ENCODE results near the gene ITGA6.
A peak's percentile ranks its signal among the peaks of the same experiment; 100 is the strongest.

Gene ITGA6

DNA sequence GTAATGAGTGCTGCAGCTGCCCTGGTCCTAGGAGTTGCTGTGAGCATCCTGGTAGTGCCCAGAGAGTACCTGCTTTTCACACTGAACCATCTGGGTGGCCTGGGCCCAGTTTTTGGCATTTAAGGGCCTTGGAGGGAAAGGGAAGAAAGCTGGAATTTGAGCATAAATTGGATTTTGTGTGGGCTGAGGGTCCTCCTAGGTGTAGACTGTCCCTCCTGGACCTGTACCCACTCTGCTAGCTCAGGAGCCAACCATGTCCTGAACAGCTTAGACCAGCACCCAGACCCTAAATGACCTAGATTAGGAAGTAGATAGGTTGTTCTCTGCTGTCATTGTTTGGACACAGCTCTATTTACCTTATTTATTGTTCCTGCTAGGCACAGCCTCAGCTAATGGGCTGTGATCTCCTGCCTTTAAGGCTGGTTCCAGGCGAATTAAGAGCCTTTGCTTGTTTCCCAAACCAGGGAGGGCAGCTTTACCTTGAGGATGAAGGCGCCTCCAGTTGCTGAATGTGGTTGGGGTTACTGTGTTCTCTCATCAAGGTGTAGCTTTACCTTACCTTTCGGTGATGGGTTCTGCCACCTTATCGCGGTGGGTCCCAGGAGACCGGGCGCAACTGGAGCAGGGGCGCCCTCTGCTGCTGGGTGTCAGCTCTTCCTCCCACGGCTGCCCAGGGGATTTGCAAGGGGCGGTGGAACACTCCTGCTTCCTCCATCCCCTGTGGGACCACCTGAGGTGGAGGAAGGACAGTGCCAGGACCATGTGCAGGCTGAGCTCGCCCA is 34.4 kb downstream of the ITGA6 start:
- peak overlapping the region in 1 of 2 experiments; percentile 15 for H3K18ac ChIP-seq (ENCODE audit: low read depth in 1 of 2, low read length in 2 of 2)
- no peak overlapping the region for H3K9ac ChIP-seq (ENCODE audit: low read length)
- H2AFZ ChIP-seq (ENCODE audit: low read depth, low read length) = no peak overlapping the region
- H3K27ac ChIP-seq (ENCODE audit: low read length, poor library complexity, severe bottlenecking) = no peak overlapping the region
- H2AK5ac ChIP-seq (ENCODE audit: low read length, severe bottlenecking) = no peak overlapping the region
- peak overlapping the region; percentile 22 to 74 for H2BK12ac ChIP-seq (ENCODE audit: low read length in 2 of 2)
- 15% methylated on average over 11 of the region's 11 CpGs for WGBS
- H2BK15ac ChIP-seq (ENCODE audit: low read depth, poor library complexity, severe bottlenecking) = no peak overlapping the region
- peaks cover 33% of the 10 kb centered on the region for H3K79me1 ChIP-seq (replicated peaks; ENCODE audit: low read length, poor library complexity, severe bottlenecking)
- no peak overlapping the region for H3K4me2 ChIP-seq (ENCODE audit: low read length, poor library complexity, severe bottlenecking)
- H3K4ac ChIP-seq (ENCODE audit: low read depth in 1 of 2, low read length in 2 of 2) = no peak overlapping the region
- peak; percentile 52 for DNase-seq
- no peaks in the 10 kb centered on the region for H3K36me3 ChIP-seq (ENCODE audit: control insufficient read depth in 1 of 2, insufficient read depth in 2 of 2, low read depth in 1 of 2, low read length in 2 of 2)
- H4K91ac ChIP-seq (ENCODE audit: low read length) = no peak overlapping the region
- no peak overlapping the region for H2BK120ac ChIP-seq (ENCODE audit: low read depth, low read length)
- no peaks in the 10 kb centered on the region for H3K9me3 ChIP-seq (ENCODE audit: control insufficient read depth, low read length)
- H3K14ac ChIP-seq (ENCODE audit: low read length in 2 of 2) = peak overlapping the region in 1 of 2 experiments; percentile 9
- no peak overlapping the region for H3K4me3 ChIP-seq (ENCODE audit: insufficient read depth in 1 of 2, low read depth in 1 of 2, low read length in 2 of 2)
- peaks cover 0 to 47% of the 10 kb centered on the region in 2 experiments for H3K27me3 ChIP-seq (ENCODE audit: control insufficient read depth in 1 of 2, insufficient read depth in 1 of 2, low read length in 2 of 2)
- peak overlapping the region; percentile 22 for H4K8ac ChIP-seq (ENCODE audit: low read length)
- peaks cover 2% of the 10 kb centered on the region for H3K4me1 ChIP-seq (ENCODE audit: control insufficient read depth, insufficient read depth, low read depth, low read length)
- H3K23ac ChIP-seq (ENCODE audit: low read length in 2 of 2) = no peak overlapping the region
- no peak overlapping the region for H2BK5ac ChIP-seq (ENCODE audit: low read depth, low read length, poor library complexity, severe bottlenecking)

DNA sequence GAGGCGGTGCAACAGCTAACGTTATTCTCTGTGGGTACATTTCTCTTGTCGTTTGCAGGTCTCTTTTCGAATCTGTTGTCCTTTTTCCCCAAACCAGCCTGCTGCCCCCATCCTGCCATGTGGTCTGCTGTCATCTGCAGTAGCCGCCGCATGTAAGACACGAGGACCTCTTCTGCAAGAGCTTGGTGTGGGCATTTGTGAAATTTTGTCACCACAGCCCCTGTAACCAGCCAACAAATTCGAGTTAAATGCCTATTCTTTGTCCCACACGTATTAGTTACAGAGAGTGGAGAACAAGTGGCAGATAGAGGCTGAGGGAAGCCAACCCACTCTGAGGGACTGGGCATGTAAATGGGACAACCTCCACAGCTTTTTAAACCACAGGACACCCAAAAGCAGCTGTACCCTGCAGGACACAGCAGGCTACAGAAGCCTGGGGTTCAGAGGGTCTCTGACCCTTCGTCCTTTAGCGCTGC is 35.0 kb downstream of the ITGA6 start:
- H4K8ac ChIP-seq (ENCODE audit: low read length) = peak overlapping the region; percentile 22
- H3K9me3 ChIP-seq (ENCODE audit: control insufficient read depth, low read length) = no peaks in the 10 kb centered on the region
- no peak for DNase-seq
- no peak overlapping the region for H3K4me3 ChIP-seq (ENCODE audit: insufficient read depth in 1 of 2, low read depth in 1 of 2, low read length in 2 of 2)
- H2AFZ ChIP-seq (ENCODE audit: low read depth, low read length) = no peak overlapping the region
- no peak overlapping the region for H2BK15ac ChIP-seq (ENCODE audit: low read depth, poor library complexity, severe bottlenecking)
- no peak overlapping the region for H3K23ac ChIP-seq (ENCODE audit: low read length in 2 of 2)
- H3K14ac ChIP-seq (ENCODE audit: low read length in 2 of 2) = peak overlapping the region in 1 of 2 experiments; percentile 69
- peaks cover 0 to 47% of the 10 kb centered on the region in 2 experiments for H3K27me3 ChIP-seq (ENCODE audit: control insufficient read depth in 1 of 2, insufficient read depth in 1 of 2, low read length in 2 of 2)
- peak overlapping the region; percentile 4 for H4K91ac ChIP-seq (ENCODE audit: low read length)
- H2BK12ac ChIP-seq (ENCODE audit: low read length in 2 of 2) = peak overlapping the region in 1 of 2 experiments; percentile 22
- H3K4me2 ChIP-seq (ENCODE audit: low read length, poor library complexity, severe bottlenecking) = no peak overlapping the region
- no peaks in the 10 kb centered on the region for H3K36me3 ChIP-seq (ENCODE audit: control insufficient read depth in 1 of 2, insufficient read depth in 2 of 2, low read depth in 1 of 2, low read length in 2 of 2)
- H3K79me1 ChIP-seq (replicated peaks; ENCODE audit: low read length, poor library complexity, severe bottlenecking) = peaks cover 33% of the 10 kb centered on the region
- no peak overlapping the region for H2AK5ac ChIP-seq (ENCODE audit: low read length, severe bottlenecking)
- no peak overlapping the region for H3K27ac ChIP-seq (ENCODE audit: low read length, poor library complexity, severe bottlenecking)
- H2BK120ac ChIP-seq (ENCODE audit: low read depth, low read length) = no peak overlapping the region
- H3K4ac ChIP-seq (ENCODE audit: low read depth in 1 of 2, low read length in 2 of 2) = no peak overlapping the region
- no peak overlapping the region for H2BK5ac ChIP-seq (ENCODE audit: low read depth, low read length, poor library complexity, severe bottlenecking)
- peaks cover 2% of the 10 kb centered on the region for H3K4me1 ChIP-seq (ENCODE audit: control insufficient read depth, insufficient read depth, low read depth, low read length)
- no peak overlapping the region for H3K9ac ChIP-seq (ENCODE audit: low read length)
- WGBS = 78% methylated on average over 7 of the region's 11 CpGs
- no peak overlapping the region for H3K18ac ChIP-seq (ENCODE audit: low read depth in 1 of 2, low read length in 2 of 2)

DNA sequence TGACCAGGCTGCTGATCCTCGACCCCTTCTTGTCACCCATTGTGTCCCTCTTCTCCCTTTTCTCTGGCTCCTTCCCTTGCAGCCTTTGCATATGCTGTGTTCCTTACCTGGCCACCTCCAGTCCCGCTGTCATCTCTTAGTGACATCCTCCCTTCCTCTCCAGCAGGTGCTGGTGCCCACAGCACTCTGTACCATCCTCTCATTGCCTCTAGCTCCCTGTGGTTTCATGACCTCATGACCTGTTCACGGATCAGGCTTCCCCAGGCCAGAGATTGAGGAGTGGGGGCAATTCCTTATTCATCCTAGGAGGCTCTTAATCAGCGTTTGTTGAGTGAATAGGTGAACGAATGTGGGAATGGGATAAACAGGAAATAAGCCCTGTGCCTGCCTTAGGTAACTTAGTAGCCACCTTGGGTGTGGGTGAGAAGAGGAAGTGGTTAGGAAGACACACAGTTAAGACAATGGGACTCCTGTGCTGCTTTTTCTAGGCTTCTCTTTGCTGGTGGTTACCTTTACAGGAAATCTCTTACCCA is 35.5 kb downstream of the ITGA6 start:
- 81% methylated on average over 5 of the region's 5 CpGs for WGBS
- Histone ChIP-seq H3K9me3 (ENCODE audit: control insufficient read depth, low read length) (no peaks in the 10 kb centered on the region), H3K79me1 (replicated peaks; ENCODE audit: low read length, poor library complexity, severe bottlenecking) (peaks cover 30% of the 10 kb centered on the region), H3K9ac (ENCODE audit: low read length) (no peak overlapping the region), H3K4ac (ENCODE audit: low read depth in 1 of 2, low read length in 2 of 2) (no peak overlapping the region), H3K27ac (ENCODE audit: low read length, poor library complexity, severe bottlenecking) (no peak overlapping the region), H4K8ac (ENCODE audit: low read length) (no peak overlapping the region), H2AFZ (ENCODE audit: low read depth, low read length) (no peak overlapping the region), H3K23ac (ENCODE audit: low read length in 2 of 2) (no peak overlapping the region), H2BK12ac (ENCODE audit: low read length in 2 of 2) (no peak overlapping the region), H2BK15ac (ENCODE audit: low read depth, poor library complexity, severe bottlenecking) (no peak overlapping the region), H3K4me1 (ENCODE audit: control insufficient read depth, insufficient read depth, low read depth, low read length) (peaks cover 2% of the 10 kb centered on the region), H3K4me3 (ENCODE audit: insufficient read depth in 1 of 2, low read depth in 1 of 2, low read length in 2 of 2) (no peak overlapping the region), H2BK120ac (ENCODE audit: low read depth, low read length) (no peak overlapping the region), H3K4me2 (ENCODE audit: low read length, poor library complexity, severe bottlenecking) (no peak overlapping the region), H3K36me3 (ENCODE audit: control insufficient read depth in 1 of 2, insufficient read depth in 2 of 2, low read depth in 1 of 2, low read length in 2 of 2) (no peaks in the 10 kb centered on the region), H2BK5ac (ENCODE audit: low read depth, low read length, poor library complexity, severe bottlenecking) (no peak overlapping the region), H2AK5ac (ENCODE audit: low read length, severe bottlenecking) (no peak overlapping the region), H3K18ac (ENCODE audit: low read depth in 1 of 2, low read length in 2 of 2) (no peak overlapping the region), H3K27me3 (ENCODE audit: control insufficient read depth in 1 of 2, insufficient read depth in 1 of 2, low read length in 2 of 2) (peaks cover 0 to 47% of the 10 kb centered on the region in 2 experiments), H4K91ac (ENCODE audit: low read length) (peak overlapping the region; percentile 4), H3K14ac (ENCODE audit: low read length in 2 of 2) (peak overlapping the region in 1 of 2 experiments; percentile 69)
- no peak for DNase-seq

DNA sequence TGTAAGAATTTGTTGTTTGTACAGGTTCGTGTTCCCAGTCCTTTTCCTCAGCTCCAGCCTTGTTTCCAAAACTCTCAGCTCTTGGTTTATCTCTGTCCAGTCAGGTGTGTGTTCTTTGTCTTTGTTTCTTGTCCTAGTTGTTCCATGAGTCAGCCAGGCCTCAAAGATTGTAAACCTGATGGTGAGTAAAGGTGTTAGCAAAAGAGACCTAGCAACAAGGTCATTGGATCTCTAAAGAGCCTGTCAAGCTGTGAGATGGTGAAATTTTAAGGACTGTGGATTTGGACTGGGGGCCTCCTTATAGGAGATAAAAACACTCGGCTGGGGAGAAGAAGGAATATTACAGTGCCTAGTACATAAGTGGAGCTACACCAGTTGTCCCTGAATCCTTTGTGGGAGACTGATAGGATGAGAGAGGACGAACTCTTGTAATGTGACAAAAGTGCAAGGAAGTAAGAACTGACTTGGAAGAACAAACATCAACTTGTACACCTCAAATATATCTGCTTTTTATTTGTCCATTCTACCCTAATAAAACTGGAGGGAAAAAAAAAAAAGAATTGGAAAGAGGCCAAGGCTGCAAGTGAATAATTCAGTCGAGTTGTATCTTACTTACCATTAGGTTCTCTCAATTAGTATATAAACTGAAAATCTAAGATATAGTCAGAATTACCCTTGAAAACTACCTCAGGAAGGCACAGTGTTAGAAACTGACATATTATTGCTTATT is 37.2 kb downstream of the ITGA6 start:
- Histone ChIP-seq H3K18ac (ENCODE audit: low read depth in 1 of 2, low read length in 2 of 2) (no peak overlapping the region), H3K14ac (ENCODE audit: low read length in 2 of 2) (no peak overlapping the region), H3K23ac (ENCODE audit: low read length in 2 of 2) (no peak overlapping the region), H2BK12ac (ENCODE audit: low read length in 2 of 2) (no peak overlapping the region), H3K36me3 (ENCODE audit: control insufficient read depth in 1 of 2, insufficient read depth in 2 of 2, low read depth in 1 of 2, low read length in 2 of 2) (no peaks in the 10 kb centered on the region), H2BK15ac (ENCODE audit: low read depth, poor library complexity, severe bottlenecking) (no peak overlapping the region), H4K91ac (ENCODE audit: low read length) (no peak overlapping the region), H2BK5ac (ENCODE audit: low read depth, low read length, poor library complexity, severe bottlenecking) (no peak overlapping the region), H3K79me1 (replicated peaks; ENCODE audit: low read length, poor library complexity, severe bottlenecking) (peaks cover 25% of the 10 kb centered on the region), H3K4me2 (ENCODE audit: low read length, poor library complexity, severe bottlenecking) (no peak overlapping the region), H3K9me3 (ENCODE audit: control insufficient read depth, low read length) (no peaks in the 10 kb centered on the region), H4K8ac (ENCODE audit: low read length) (no peak overlapping the region), H3K27ac (ENCODE audit: low read length, poor library complexity, severe bottlenecking) (no peak overlapping the region), H3K27me3 (ENCODE audit: control insufficient read depth in 1 of 2, insufficient read depth in 1 of 2, low read length in 2 of 2) (peaks cover 0 to 38% of the 10 kb centered on the region in 2 experiments), H2BK120ac (ENCODE audit: low read depth, low read length) (no peak overlapping the region), H2AK5ac (ENCODE audit: low read length, severe bottlenecking) (peak overlapping the region; percentile 49), H3K9ac (ENCODE audit: low read length) (no peak overlapping the region), H3K4me1 (ENCODE audit: control insufficient read depth, insufficient read depth, low read depth, low read length) (peaks cover 2% of the 10 kb centered on the region), H3K4ac (ENCODE audit: low read depth in 1 of 2, low read length in 2 of 2) (no peak overlapping the region), H2AFZ (ENCODE audit: low read depth, low read length) (no peak overlapping the region), H3K4me3 (ENCODE audit: insufficient read depth in 1 of 2, low read depth in 1 of 2, low read length in 2 of 2) (no peak overlapping the region)
- DNase-seq = no peak
- WGBS = 100% methylated on average over 1 of the region's 4 CpGs

Data from mesenchymal stem cell (in vitro differentiated cells and primary cell).